C4-2B (cell line): ENCODE data around the gene KCTD2.

Source experiments
- H3K27ac ChIP-seq: fragments of 450-650 bp; 2 replicates; pipeline ENCODE4 v1.5.1; 2017
- CTCF ChIP-seq: fragments of 450-650 bp; conservative IDR thresholded peaks from 2 replicates; pipeline ENCODE4 v1.5.1; 2017; ENCODE audit warnings: mild to moderate bottlenecking
- ZFX ChIP-seq: fragments of 450-650 bp; IDR thresholded peaks from 2 replicates; pipeline ENCODE4 v1.6.1; 2017

The KCTD2 gene

DNA sequence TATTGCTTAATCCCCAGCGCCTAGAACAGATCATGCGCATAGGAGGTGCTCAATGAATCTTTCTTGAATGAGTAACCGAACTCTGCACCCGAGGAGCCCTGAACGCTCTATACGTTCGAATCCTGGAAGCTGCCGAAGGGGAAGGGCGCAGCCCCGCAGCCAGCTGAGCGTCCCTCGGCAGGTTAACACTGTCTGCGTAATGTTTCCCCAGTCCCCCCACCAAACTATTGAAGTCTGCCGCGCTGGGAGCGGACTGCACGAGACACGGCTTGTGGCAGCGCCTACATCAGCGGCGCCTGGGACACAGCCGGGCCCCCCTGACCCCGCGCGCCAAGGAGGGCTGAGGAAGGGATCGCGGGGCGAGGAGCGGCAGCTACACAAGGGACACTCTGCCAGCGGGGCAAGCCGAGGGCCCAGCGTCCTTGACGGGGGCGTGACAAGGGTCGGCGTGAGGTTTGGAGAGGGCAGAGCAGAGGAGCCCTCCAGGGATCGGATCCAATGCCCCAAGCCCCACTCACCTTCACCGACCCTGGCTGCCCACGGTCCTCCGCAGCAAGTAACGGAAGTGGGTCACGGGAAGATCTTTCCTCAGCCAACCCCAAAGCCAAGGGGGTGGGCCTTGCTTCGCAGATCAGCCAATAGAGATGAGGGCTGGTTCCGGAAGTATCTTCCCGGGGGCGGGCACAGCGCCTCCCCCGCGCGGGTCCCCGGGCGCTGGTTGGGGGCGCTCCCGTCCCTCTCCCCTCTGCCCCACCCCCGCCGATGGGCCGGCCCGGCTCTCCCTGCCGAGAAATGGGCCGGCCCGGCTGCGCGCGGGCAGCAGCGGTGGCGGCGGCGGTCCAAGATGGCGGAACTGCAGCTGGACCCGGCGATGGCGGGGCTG lies at the start of gene KCTD2, which contains the start of gene ATP5PD:
Gene KCTD2, plus strand, starts transcription at position 819 of the 883 bp plus-strand sequence. Its CDS starts 26 bp downstream, at position 845.
Gene ATP5PD, minus strand, starts transcription at position 563 of the 883 bp plus-strand sequence. CDS start 4,319 bp downstream, outside the sequence.
- no peak for TF ChIP-seq ZFX
- TF ChIP-seq CTCF, result no peak
- peak within 1 kb of the TSS; percentile 93 for H3K27ac ChIP-seq

GRCh38 chr17:74998783-74999182 lies 48.2 kb upstream of the KCTD2 start:
- H3K27ac ChIP-seq, result no peak overlapping the region
- no peak for TF ChIP-seq ZFX
- no peak for TF ChIP-seq CTCF

- no peak overlapping the region for H3K27ac ChIP-seq
- TF ChIP-seq CTCF (no peak), ZFX (no peak)
Observed at GRCh38 chr17:74999523-74999922, 47.5 kb upstream of the KCTD2 start.

GRCh38 chr17:75001915-75002843 lies 44.8 kb upstream of the KCTD2 start:
- TF ChIP-seq CTCF (no peak), ZFX (no peak)
- H3K27ac ChIP-seq, result no peak overlapping the region

DNA sequence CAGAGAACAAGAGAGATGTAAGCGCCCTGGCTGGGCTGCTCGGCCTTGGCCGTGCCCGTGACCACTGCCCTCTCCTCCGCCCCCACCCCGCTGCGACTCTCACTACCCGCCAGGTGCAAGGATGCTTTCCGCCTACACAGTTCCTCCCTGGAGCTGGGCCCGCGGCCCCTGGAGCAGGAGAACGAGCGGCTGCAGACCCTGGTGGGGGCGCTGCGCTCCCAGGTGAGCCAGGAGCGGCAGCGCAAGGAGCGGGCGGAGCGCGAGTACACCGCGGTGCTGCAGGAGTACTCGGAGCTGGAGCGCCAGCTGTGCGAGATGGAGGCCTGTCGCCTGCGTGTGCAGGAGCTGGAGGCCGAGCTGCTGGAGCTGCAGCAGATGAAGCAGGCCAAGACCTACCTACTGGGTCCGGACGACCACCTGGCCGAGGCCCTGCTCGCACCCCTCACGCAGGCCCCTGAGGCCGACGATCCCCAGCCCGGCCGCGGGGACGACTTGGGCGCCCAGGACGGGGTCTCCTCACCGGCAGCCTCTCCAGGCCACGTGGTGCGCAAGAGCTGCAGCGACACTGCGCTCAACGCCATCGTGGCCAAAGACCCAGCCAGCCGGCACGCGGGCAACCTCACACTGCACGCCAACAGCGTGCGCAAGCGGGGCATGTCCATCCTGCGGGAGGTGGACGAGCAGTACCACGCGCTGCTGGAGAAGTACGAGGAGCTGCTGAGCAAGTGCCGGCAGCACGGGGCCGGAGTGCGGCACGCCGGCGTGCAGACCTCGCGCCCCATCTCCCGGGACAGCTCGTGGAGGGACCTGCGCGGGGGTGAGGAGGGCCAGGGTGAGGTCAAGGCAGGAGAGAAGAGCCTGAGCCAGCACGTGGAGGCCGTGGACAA lies 43.7 kb upstream of the KCTD2 start:
- H3K27ac ChIP-seq, result no peak overlapping the region
- no peak for TF ChIP-seq CTCF
- no peak for TF ChIP-seq ZFX

GRCh38 chr17:75003957-75004355 lies 43.1 kb upstream of the KCTD2 start:
- TF ChIP-seq ZFX, result no peak
- TF ChIP-seq CTCF, result no peak

More at GRCh38 chr17:75003957-75004355, 43.1 kb upstream of the KCTD2 start:
- H3K27ac ChIP-seq, result no peak overlapping the region
